OCI-LY1 (cell line): ENCODE results near the gene SRRM2.

Source experiments
- H2AFZ ChIP-seq: fragments of 200-600 bp; sonication (generic), shearing (Covaris generic); 2 replicates; pipeline ENCODE4 v1.6.0; 2014; ENCODE audit warnings: antibody characterized with exemption, mild to moderate bottlenecking, low read length
- H3F3A ChIP-seq: fragments of 200-600 bp; sonication (generic), shearing (Covaris generic); 2 replicates; pipeline ENCODE4 v1.6.0; 2014; ENCODE audit warnings: mild to moderate bottlenecking, antibody characterized with exemption, low read length, moderate library complexity; ENCODE audit not compliant: insufficient read depth
- H3K27ac ChIP-seq: fragments of 200-600 bp; sonication (generic); 2 replicates; pipeline ENCODE4 v1.5.1; 2014; ENCODE audit warnings: low read length, mixed run types, mild to moderate bottlenecking, low read depth; ENCODE audit not compliant: poor library complexity, severe bottlenecking
- H3K27me3 ChIP-seq: fragments of 200-600 bp; sonication (generic); 2 replicates; pipeline ENCODE4 v1.6.0; 2014; ENCODE audit warnings: antibody characterized with exemption, mild to moderate bottlenecking, low read length, moderate library complexity; ENCODE audit not compliant: insufficient read depth
- H3K36me3 ChIP-seq: fragments of 200-600 bp; sonication (generic); 2 replicates; pipeline ENCODE4 v1.6.1; 2014; ENCODE audit warnings: mild to moderate bottlenecking, antibody characterized with exemption, low read length, moderate library complexity, mixed read lengths; ENCODE audit not compliant: insufficient read depth
- H3K4me1 ChIP-seq: fragments of 200-600 bp; sonication (generic); 2 replicates; pipeline ENCODE4 v1.5.1; 2014; ENCODE audit warnings: mild to moderate bottlenecking, low read length, moderate library complexity; ENCODE audit not compliant: insufficient read depth, severe bottlenecking
- H3K4me2 ChIP-seq: fragments of 200-600 bp; sonication (generic), shearing (Covaris generic); 2 replicates; pipeline ENCODE4 v1.6.1; 2014; ENCODE audit warnings: low read length
- H3K4me3 ChIP-seq: fragments of 200-600 bp; sonication (generic); 2 replicates; pipeline ENCODE4 v1.5.1; 2014; ENCODE audit warnings: low read length, low read depth, mild to moderate bottlenecking, mixed read lengths; ENCODE audit not compliant: poor library complexity, severe bottlenecking
- H3K79me2 ChIP-seq: fragments of 200-600 bp; shearing (Covaris generic); 2 replicates; pipeline ENCODE4 v1.6.1; 2016; ENCODE audit warnings: mixed run types, low read length, mixed read lengths; ENCODE audit not compliant: insufficient read depth
- H3K9ac ChIP-seq: fragments of 200-600 bp; sonication (generic), shearing (Covaris generic); 2 replicates; pipeline ENCODE4 v1.6.1; 2014; ENCODE audit warnings: mild to moderate bottlenecking, low read length, mixed read lengths
- H3K9me2 ChIP-seq: fragments of 200-600 bp; sonication (generic), shearing (Covaris generic); 2 replicates; pipeline ENCODE4 v1.6.1; 2014; ENCODE audit warnings: low read depth, mild to moderate bottlenecking, low read length, mixed read lengths
- H3K9me3 ChIP-seq: fragments of 200-600 bp; shearing (Covaris generic); 2 replicates; pipeline ENCODE4 v1.6.1; 2014; ENCODE audit warnings: low read length, mixed read lengths
- H4K20me1 ChIP-seq: fragments of 200-600 bp; sonication (generic), shearing (Covaris generic); 2 replicates; pipeline ENCODE4 v1.6.0; 2016; ENCODE audit warnings: mild to moderate bottlenecking, low read length; ENCODE audit not compliant: insufficient read depth
- EZH2 ChIP-seq: fragments of 200-600 bp; sonication (generic), shearing (Covaris generic); IDR thresholded peaks from 2 replicates; pipeline ENCODE4 v1.8.0; 2017; ENCODE audit warnings: borderline replicate concordance, mixed run types, mild to moderate bottlenecking, antibody characterized with exemption, low read length, moderate library complexity, mixed read lengths
- TF ChIP-seq, protein P1 (sequence below): fragments of 200-600 bp; sonication (generic), shearing (Covaris generic); IDR thresholded peaks from 2 replicates; pipeline ENCODE4 v1.5.1; 2017; ENCODE audit warnings: mild to moderate bottlenecking, antibody characterized with exemption, low read length, moderate library complexity, mixed read lengths

The SRRM2 gene

DNA sequence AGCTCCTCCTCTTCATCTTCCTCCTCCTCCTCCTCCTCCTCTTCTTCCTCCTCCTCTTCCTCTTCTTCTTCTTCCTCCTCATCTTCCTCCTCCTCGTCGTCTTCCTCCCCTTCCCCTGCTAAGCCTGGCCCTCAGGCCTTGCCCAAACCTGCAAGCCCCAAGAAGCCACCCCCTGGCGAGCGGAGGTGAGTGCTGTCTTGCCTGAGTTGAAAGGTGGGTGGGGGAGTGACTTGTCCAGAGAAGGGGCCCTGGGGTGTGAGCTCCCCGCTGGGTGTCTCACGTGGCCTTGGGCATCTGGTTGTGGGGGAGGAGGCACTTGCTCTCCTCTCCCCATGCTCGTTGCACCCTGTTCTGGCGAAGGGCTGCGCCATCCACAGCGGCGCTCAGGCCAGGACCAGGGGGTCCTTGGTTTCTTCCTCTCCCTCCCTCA, 16.7 kb downstream of the SRRM2 start:
- H3K79me2 ChIP-seq = no peaks in the 10 kb centered on the region
- no peaks in the 10 kb centered on the region for H3K9me3 ChIP-seq
- no peak overlapping the region for H3K27ac ChIP-seq
- no peaks in the 10 kb centered on the region for H3K27me3 ChIP-seq
- no peaks in the 10 kb centered on the region; the same call in 1 of the 2 replicates for H3F3A ChIP-seq
- H3K9ac ChIP-seq = no peak overlapping the region
- peaks cover 96% of the 10 kb centered on the region for H3K36me3 ChIP-seq
- no peak for TF ChIP-seq EZH2
- TF ChIP-seq, protein P1, sequence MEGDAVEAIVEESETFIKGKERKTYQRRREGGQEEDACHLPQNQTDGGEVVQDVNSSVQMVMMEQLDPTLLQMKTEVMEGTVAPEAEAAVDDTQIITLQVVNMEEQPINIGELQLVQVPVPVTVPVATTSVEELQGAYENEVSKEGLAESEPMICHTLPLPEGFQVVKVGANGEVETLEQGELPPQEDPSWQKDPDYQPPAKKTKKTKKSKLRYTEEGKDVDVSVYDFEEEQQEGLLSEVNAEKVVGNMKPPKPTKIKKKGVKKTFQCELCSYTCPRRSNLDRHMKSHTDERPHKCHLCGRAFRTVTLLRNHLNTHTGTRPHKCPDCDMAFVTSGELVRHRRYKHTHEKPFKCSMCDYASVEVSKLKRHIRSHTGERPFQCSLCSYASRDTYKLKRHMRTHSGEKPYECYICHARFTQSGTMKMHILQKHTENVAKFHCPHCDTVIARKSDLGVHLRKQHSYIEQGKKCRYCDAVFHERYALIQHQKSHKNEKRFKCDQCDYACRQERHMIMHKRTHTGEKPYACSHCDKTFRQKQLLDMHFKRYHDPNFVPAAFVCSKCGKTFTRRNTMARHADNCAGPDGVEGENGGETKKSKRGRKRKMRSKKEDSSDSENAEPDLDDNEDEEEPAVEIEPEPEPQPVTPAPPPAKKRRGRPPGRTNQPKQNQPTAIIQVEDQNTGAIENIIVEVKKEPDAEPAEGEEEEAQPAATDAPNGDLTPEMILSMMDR = no peak
- no peak overlapping the region for H3K4me2 ChIP-seq
- no peak overlapping the region for H3K4me3 ChIP-seq
- H3K9me2 ChIP-seq = no peaks in the 10 kb centered on the region
- no peaks in the 10 kb centered on the region for H4K20me1 ChIP-seq
- H2AFZ ChIP-seq = no peak overlapping the region
- no peaks in the 10 kb centered on the region for H3K4me1 ChIP-seq

DNA sequence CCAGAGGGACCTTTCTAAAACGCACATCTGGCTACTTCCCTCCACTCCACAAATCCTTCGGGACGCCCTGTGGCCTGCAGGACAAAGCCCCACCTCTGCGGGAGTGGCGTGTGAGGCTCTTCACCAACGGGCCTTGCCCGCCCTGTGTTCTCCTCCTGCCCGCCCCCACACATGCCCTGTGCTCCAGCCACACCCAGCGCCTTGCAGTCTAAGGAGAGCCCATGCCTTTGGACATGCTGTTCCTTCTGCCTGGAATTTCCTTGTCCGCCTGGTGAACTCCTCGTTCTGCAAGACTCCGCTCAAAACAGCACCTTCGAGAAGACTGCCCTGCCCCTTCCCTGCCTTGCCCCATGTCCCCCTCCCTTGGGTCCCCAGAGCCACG, 17.2 kb downstream of the SRRM2 start:
- H3F3A ChIP-seq = no peaks in the 10 kb centered on the region; the same call in 1 of the 2 replicates

DNA sequence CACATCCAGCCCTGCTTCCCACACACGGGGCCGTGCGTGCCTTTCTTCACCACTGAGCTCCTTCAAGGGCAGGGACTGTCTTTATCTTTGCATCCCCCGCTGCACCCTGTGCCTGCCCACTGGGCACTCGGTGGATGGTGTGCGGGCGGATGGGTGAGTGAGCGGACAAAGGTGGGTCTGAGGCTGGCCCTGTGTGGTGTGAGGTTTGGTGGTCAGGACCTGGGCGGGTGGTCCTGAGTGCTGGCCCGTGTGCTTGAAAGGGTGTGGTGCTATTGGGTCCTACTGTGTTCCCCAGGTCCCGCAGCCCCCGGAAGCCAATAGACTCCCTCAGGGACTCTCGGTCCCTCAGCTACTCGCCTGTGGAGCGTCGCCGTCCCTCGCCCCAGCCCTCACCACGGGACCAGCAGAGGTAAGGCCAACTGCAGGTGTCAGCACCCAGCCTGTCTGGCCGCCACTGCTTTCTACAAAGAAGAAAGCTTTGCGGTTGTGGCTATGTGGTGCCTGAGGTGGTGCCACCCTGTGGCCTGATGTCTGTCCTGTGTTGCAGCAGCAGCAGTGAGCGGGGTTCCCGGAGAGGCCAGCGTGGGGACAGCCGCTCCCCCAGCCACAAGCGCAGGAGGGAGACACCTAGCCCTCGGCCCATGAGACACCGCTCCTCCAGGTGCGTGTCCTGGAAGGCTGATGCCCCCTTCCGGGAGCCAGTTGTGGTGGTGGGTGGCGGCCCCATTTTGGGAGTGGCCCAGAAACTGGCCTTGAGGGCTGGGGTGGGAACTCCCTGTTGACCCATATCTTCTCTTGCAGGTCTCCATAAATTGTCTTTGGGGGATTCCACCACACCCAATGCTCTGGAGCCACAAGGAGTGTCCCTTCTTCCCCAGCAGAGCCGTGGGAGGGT, 17.9 kb downstream of the SRRM2 start:
- no peak overlapping the region for H2AFZ ChIP-seq
- H4K20me1 ChIP-seq = no peaks in the 10 kb centered on the region
- H3K9me3 ChIP-seq = no peaks in the 10 kb centered on the region
- no peak overlapping the region for H3K4me3 ChIP-seq
- peaks cover 3% of the 10 kb centered on the region for H3K4me1 ChIP-seq
- no peaks in the 10 kb centered on the region for H3K9me2 ChIP-seq
- H3K27me3 ChIP-seq = no peaks in the 10 kb centered on the region
- no peaks in the 10 kb centered on the region for H3K79me2 ChIP-seq
- H3K27ac ChIP-seq = peak overlapping the region; percentile 37
- TF ChIP-seq EZH2 = no peak
- TF ChIP-seq, protein P1 = peak; percentile 50
- H3K4me2 ChIP-seq = no peak overlapping the region
- H3K9ac ChIP-seq = no peak overlapping the region
- H3K36me3 ChIP-seq = peaks cover 92% of the 10 kb centered on the region
- no peaks in the 10 kb centered on the region; the same call in 1 of the 2 replicates for H3F3A ChIP-seq

More for the DNA sequence above, 17.2 kb downstream of the SRRM2 start:
- Histone ChIP-seq H3K36me3 (peaks cover 95% of the 10 kb centered on the region), H3K79me2 (no peaks in the 10 kb centered on the region), H3K27ac (peak overlapping the region; percentile 37), H3K9me2 (no peaks in the 10 kb centered on the region), H4K20me1 (no peaks in the 10 kb centered on the region), H3K9ac (no peak overlapping the region), H3K27me3 (no peaks in the 10 kb centered on the region), H3K4me1 (no peaks in the 10 kb centered on the region), H3K9me3 (no peaks in the 10 kb centered on the region), H3K4me2 (no peak overlapping the region), H2AFZ (no peak overlapping the region), H3K4me3 (no peak overlapping the region)
- TF ChIP-seq, protein P1 = no peak
- no peak for TF ChIP-seq EZH2
